OCI-LY3 (cell line): Measurements from ENCODE around the gene UST.

Experiments used
- EZH2phosphoT487 ChIP-seq: fragments of 200-600 bp; shearing (Covaris generic); IDR thresholded peaks from 2 replicates; pipeline ENCODE4 v1.6.1; 2018; ENCODE audit warnings: antibody characterized with exemption, mixed run types, low read depth
- TF ChIP-seq, protein P1 (sequence below): fragments of 200-600, 300-600 bp; sonication (generic); IDR thresholded peaks from 2 replicates; pipeline ENCODE4 v1.5.1; 2014; ENCODE audit warnings: antibody characterized with exemption, low read length, low read depth

DNA sequence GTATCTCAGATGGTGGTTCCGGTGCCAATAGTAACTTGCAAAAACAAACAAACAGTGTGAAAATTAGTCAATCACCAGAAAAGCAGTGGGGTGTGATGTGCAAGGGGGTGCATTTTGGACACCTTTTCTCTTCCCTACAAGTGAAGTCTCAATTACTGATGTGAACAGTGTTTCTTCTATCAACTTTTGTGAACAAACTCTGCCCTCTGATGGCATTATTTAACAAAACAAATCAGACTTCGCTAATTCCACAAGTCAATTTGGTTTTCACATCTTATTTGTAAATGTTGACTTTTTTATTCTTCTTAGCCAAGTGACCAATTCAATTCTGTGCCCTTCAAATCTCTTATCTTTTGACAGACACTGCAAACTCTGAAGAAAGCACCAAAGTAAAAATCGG, 212.2 kb downstream of the UST start:
- TF ChIP-seq, protein P1, sequence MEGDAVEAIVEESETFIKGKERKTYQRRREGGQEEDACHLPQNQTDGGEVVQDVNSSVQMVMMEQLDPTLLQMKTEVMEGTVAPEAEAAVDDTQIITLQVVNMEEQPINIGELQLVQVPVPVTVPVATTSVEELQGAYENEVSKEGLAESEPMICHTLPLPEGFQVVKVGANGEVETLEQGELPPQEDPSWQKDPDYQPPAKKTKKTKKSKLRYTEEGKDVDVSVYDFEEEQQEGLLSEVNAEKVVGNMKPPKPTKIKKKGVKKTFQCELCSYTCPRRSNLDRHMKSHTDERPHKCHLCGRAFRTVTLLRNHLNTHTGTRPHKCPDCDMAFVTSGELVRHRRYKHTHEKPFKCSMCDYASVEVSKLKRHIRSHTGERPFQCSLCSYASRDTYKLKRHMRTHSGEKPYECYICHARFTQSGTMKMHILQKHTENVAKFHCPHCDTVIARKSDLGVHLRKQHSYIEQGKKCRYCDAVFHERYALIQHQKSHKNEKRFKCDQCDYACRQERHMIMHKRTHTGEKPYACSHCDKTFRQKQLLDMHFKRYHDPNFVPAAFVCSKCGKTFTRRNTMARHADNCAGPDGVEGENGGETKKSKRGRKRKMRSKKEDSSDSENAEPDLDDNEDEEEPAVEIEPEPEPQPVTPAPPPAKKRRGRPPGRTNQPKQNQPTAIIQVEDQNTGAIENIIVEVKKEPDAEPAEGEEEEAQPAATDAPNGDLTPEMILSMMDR: peak; percentile 40
- no peak for TF ChIP-seq EZH2phosphoT487
